ENCODE results near the gene MARCHF9.

DNA sequence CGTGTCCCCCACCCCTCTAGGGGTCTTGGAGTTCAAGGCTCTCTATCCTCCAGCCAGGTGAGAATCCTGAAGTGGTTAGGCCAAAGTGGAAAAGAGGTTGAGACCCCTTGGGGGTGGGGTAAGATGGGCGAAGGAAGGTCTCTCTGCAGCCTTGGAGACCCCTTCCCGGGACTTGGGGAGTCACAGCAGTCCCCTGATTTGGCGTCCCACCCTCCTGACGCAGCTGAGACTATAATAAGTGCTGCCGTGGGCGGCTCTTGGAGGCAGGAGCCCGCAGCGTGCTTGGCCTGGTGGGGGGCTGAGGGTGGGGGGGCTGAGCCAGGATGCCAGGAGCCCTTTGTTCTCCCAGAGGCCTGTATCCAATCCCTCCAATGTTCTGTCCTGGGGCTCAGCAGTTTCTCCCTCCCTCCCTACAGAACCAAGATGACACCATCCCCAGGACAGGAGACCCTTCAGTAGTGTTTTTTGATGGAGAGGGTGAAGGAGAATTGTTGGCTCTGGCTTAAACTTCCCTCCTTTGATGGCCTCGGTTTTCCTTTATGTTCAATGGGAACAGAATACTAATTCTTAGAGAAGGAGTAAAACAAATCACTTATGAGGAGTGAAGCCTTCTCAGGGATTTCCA is 14.9 kb upstream of the MARCHF9 start:
- TF ChIP-seq CTCF (conservative IDR thresholded peaks at IDR 0.05), result no peak
- no peak for TF ChIP-seq EZH2 (IDR thresholded peaks at IDR 0.05; ENCODE audit: low read depth)
